Measurements from ENCODE around the gene MUCL3. TPM values are rescaled to one million over a fixed set of nuclear protein-coding genes. Genes with fewer than 3 reads are reported as not detected.
A peak's percentile ranks its signal among the peaks of the same experiment; 100 is the strongest.

Gene MUCL3
- total RNA-seq, 2 experiments from 2014 or later, result not detected

DNA sequence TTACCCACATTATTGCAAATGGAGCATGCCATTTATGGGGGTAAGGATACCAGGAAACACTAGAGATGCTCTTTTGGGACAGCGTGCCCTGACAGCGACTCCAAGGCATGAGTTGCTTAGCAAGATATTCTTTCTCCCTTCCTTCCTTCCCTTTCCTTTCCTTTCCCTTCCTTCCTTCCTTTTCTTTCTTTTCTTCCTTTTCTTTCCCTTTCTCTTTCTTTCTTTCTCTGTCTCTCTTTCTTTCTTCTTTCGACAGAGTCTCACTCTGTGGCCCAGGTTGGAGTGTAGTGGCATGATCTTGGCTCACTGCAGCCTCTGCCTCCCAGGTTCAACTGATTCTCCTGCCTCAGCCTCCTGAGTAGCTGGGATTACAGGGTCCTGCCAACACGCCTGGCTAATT, 3.3 kb downstream of the MUCL3 start:
- intact Hi-C loops (cut with DNase I, micrococcal nuclease), result no loop called here
- H3K4me1 Mint-ChIP-seq, result no peaks in the 10 kb centered on the region
- no peak overlapping the region for H3K27ac Mint-ChIP-seq
- no peak for DNase-seq
- POLR2A ChIA-PET, result no interaction called here
- no peak for ATAC-seq
- CTCF ChIA-PET, result interaction anchor here (0.6 to 0.9 kb wide), 2 partner anchors 29 to 128 kb away, joined by 3 read pairs; no protein-coding TSS in a partner anchor
- H3K9me3 Mint-ChIP-seq (ENCODE audit: low read depth), result no peaks in the 10 kb centered on the region
- H3K4me3 Mint-ChIP-seq, result no peak overlapping the region
- no peaks in the 10 kb centered on the region for H3K36me3 Mint-ChIP-seq (ENCODE audit: low read depth)
- peaks cover 39% of the 10 kb centered on the region for H3K27me3 Mint-ChIP-seq

DNA sequence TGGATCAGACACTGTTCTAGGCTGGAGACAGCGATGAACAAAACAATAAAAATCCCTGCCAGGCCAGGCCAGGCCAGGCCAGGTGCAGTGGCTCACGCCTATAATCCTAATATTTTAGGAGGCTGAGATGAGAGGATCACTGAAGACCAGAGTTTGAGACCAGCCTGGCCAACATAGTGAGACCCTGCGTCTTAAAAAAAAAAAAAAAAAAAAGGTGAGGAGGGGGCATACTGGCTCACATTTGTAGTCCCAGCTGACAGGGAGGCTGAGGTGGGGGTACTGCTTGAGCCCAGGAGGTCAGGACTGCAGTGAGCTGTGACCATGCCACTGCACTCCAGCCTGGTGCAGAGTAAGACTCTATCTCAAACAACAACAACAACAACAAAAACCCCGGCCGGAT, 4.5 kb downstream of the MUCL3 start:
- Mint-ChIP-seq H3K4me1 (no peaks in the 10 kb centered on the region), H3K4me3 (no peak overlapping the region), H3K36me3 (ENCODE audit: low read depth) (no peaks in the 10 kb centered on the region), H3K9me3 (ENCODE audit: low read depth) (no peaks in the 10 kb centered on the region), H3K27ac (no peak overlapping the region), H3K27me3 (peaks cover 48% of the 10 kb centered on the region)
- no peak for ATAC-seq
- POLR2A ChIA-PET, result no interaction called here
- no peak for DNase-seq
- intact Hi-C loops (cut with DNase I, micrococcal nuclease), result no loop called here
- CTCF ChIA-PET, result interaction anchor here (0.9 kb wide), 1 partner anchor 30 kb away, joined by 3 read pairs; no protein-coding TSS in a partner anchor

DNA sequence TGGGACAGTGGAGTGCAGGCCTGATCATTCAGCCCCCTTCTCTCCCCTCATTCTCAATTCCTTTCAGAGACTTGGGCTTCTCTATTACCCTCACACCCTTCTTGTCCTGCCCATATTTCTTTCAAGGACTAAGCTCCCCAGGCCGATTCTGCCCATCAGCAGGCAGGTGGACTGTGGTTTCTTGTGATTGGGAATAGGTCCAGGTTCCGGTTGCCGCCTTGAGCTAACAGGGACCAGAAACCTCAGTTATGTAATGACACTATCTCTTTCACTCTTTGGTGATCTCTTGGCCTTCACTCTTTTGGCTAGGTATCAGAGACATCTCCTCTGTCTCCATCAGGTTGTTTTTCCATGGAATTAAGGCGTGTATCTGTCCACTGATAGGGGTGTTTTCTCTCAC, 6.5 kb downstream of the MUCL3 start:
- intact Hi-C loops (cut with DNase I, micrococcal nuclease), result no loop called here
- Mint-ChIP-seq H3K36me3 (ENCODE audit: low read depth) (no peaks in the 10 kb centered on the region), H3K27me3 (peaks cover 47% of the 10 kb centered on the region), H3K9me3 (ENCODE audit: low read depth) (no peaks in the 10 kb centered on the region), H3K27ac (no peak overlapping the region), H3K4me1 (no peaks in the 10 kb centered on the region), H3K4me3 (no peak overlapping the region)
- no peak for DNase-seq
- POLR2A ChIA-PET, result no interaction called here
- no peak for ATAC-seq
- CTCF ChIA-PET, result interaction anchor here (1.0 to 2.4 kb wide), 2 partner anchors 140 to 143 kb away, joined by 3 to 6 read pairs; no protein-coding TSS in a partner anchor

DNA sequence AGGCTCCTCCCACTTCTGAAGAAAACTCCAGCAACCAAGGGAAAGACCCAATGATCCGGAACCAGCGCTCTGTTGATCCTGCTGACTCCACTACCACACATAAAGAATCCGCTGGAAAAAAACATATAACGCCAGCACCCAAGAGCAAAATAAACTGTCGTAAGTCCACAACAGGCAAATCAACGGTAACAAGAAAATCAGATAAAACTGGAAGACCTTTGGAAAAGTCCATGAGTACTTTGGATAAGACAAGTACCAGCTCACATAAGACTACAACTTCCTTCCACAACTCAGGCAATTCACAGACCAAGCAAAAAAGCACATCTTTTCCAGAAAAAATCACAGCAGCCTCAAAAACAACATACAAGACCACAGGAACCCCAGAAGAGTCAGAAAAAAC, 8.0 kb downstream of the MUCL3 start:
- no peak overlapping the region for H3K27ac Mint-ChIP-seq
- ChIA-PET POLR2A (no interaction called here), CTCF (interaction anchor here (0.7 to 1.5 kb wide), 3 partner anchors 9 to 277 kb away, joined by 3 to 4 read pairs (median 3); partner anchors contain the start of gene MUCL3)
- H3K36me3 Mint-ChIP-seq (ENCODE audit: low read depth), result no peaks in the 10 kb centered on the region
- intact Hi-C loops (cut with DNase I, micrococcal nuclease), result no loop called here
- peaks cover 46% of the 10 kb centered on the region for H3K27me3 Mint-ChIP-seq
- ATAC-seq (no peak), DNase-seq (no peak)
- no peak overlapping the region for H3K4me3 Mint-ChIP-seq
- H3K4me1 Mint-ChIP-seq, result no peaks in the 10 kb centered on the region
- no peaks in the 10 kb centered on the region for H3K9me3 Mint-ChIP-seq (ENCODE audit: low read depth)

DNA sequence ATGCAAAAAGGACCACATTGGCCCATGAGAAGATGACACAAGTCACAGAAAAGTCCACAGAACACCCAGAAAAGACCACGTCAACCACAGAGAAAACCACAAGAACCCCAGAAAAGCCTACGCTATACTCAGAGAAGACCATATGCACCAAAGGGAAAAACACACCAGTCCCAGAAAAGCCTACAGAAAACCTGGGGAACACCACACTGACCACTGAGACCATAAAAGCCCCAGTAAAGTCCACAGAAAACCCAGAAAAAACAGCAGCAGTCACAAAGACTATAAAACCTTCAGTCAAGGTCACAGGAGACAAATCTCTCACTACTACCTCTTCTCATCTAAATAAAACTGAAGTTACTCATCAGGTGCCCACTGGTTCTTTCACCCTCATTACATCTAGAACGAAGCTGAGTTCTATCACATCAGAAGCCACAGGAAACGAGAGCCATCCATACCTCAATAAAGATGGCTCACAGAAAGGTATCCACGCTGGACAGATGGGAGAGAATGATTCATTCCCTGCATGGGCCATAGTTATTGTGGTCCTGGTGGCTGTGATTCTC, 11.2 kb downstream of the MUCL3 start:
- no peaks in the 10 kb centered on the region for H3K9me3 Mint-ChIP-seq (ENCODE audit: low read depth)
- no peak for DNase-seq
- H3K4me1 Mint-ChIP-seq, result peaks cover 9% of the 10 kb centered on the region
- POLR2A ChIA-PET, result no interaction called here
- H3K27me3 Mint-ChIP-seq, result peaks cover 44% of the 10 kb centered on the region
- H3K27ac Mint-ChIP-seq, result no peak overlapping the region
- peak overlapping the region; percentile 3 for H3K4me3 Mint-ChIP-seq
- intact Hi-C loops (cut with DNase I, micrococcal nuclease), result no loop called here
- no peaks in the 10 kb centered on the region for H3K36me3 Mint-ChIP-seq (ENCODE audit: low read depth)
- ATAC-seq, result peak; percentile 23
- CTCF ChIA-PET, result interaction anchor here (0.6 kb wide), 1 partner anchor 469 kb away, joined by 4 read pairs; no protein-coding TSS in a partner anchor

DNA sequence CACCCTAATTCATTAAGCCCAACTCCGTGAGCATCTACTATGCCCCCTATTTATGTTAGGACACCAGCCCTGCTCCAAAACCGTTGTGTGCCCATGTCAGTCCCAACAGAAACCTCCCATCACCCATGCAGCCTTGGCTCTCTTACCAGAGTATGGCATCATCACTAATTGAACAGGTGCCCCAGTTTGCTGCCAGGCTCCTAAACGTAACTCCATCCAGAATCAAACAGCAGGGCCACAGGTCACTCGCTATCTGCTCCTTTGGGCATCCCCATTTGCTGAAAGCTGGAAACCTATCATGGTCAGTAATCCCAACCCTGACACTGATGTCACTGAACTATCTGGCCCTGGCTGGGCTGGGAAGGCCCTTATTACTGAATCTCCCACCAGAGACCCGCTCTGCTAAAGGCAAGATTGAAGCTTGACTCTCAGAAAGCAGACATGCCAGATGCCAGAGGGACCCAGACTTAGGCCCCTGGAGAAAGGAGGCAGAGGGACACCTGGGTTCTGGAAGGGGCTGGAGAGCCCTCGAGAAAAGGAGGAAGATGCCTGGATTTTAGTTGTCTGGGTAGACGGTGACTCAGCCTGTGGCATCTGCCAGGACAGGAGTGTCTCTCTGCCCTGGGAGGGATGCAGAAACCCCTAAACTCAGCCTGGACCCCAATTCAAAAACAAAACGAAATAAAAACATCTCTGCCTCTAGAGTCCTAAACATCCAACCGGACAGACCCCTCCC, 14.0 kb downstream of the MUCL3 start:
- H3K9me3 Mint-ChIP-seq (ENCODE audit: low read depth), result no peaks in the 10 kb centered on the region
- POLR2A ChIA-PET, result interaction anchor here (0.7 to 1.1 kb wide), 2 partner anchors 25 to 427 kb away, joined by 3 to 5 read pairs; no protein-coding TSS in a partner anchor
- peaks cover 9% of the 10 kb centered on the region for H3K4me1 Mint-ChIP-seq
- no peak for DNase-seq
- H3K27ac Mint-ChIP-seq, result peak overlapping the region; percentile 51
- CTCF ChIA-PET, result interaction anchor here (2.7 kb wide), 1 partner anchor 125 kb away, joined by 10 read pairs; no protein-coding TSS in a partner anchor
- no peaks in the 10 kb centered on the region for H3K36me3 Mint-ChIP-seq (ENCODE audit: low read depth)
- H3K27me3 Mint-ChIP-seq, result peaks cover 29% of the 10 kb centered on the region
- H3K4me3 Mint-ChIP-seq, result peak overlapping the region; percentile 67
- intact Hi-C loops (cut with DNase I, micrococcal nuclease), result no loop called here
- no peak for ATAC-seq

DNA sequence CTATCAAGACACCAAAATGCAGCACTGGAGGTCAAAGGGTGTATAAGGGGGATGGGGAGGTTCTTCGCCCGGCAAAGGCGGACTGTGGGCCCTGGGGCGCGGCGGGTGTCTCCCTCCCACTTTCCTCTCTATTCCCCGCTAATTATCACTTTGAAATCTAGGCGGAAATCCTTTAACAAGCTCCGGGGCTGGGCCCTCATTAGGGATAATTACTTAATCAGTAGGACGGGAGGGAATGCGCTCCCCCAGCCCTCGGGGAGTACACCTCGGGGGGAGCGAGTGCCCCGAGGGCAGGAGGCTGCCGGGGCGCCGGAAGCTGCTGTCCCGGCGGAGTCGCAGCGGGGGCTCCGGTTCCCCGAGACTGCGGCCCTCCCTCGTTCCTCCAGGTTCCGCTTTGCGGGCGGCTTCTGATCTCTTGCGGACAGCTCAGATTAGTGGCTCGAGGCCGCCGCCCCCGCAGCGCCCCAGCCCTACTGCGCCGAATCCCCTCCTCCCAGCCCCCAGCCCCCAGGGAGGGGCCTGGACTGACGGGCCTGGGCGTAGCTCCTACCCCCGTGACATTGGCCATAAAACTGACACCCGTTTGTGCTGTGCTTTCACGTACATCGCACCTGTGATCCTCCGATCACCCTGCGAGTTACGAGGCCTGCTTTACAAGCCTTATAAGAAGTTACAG, 14.7 kb downstream of the MUCL3 start:
- Mint-ChIP-seq H3K4me3 (peak overlapping the region; percentile 67), H3K36me3 (ENCODE audit: low read depth) (no peaks in the 10 kb centered on the region), H3K27me3 (peaks cover 22% of the 10 kb centered on the region), H3K4me1 (peaks cover 9% of the 10 kb centered on the region), H3K27ac (peak overlapping the region; percentile 64), H3K9me3 (ENCODE audit: low read depth) (no peaks in the 10 kb centered on the region)
- ATAC-seq, result peak; percentile 90
- peak; percentile 83 for DNase-seq
- ChIA-PET POLR2A (interaction anchor here (0.9 to 1.1 kb wide), 2 partner anchors 25 to 132 kb away, joined by 3 to 5 read pairs; no protein-coding TSS in a partner anchor), CTCF (interaction anchor here (0.6 to 2.7 kb wide), 4 partner anchors 13 to 620 kb away, joined by 3 to 10 read pairs (median 4); partner anchors contain the start of gene TNF)
- intact Hi-C loops (cut with DNase I, micrococcal nuclease), result no loop called here

DNA sequence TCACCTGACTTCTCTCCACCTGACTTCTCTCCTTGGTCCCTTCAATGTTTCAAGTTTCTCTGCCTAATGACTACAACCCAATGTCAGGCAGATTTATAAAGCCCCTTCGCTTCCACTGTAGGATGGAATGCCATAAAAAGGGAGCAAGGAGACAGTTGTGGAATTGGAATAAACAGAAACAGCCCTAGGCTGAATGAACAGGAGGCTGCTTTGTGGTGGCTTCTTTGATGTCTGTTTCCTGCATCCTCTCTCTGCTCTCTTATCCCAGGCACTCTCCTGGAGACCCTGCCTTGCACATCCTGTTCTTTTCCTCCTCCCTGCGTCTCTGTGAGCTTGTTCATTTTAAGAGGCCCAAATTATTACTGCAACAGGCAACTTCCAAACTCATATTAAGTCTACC, 16.9 kb downstream of the MUCL3 start:
- no peak overlapping the region for H3K4me3 Mint-ChIP-seq
- peaks cover 9% of the 10 kb centered on the region for H3K4me1 Mint-ChIP-seq
- DNase-seq, result no peak
- intact Hi-C loops (cut with DNase I, micrococcal nuclease), result no loop called here
- ChIA-PET CTCF (no interaction called here), POLR2A (no interaction called here)
- H3K27me3 Mint-ChIP-seq, result peaks cover 14% of the 10 kb centered on the region
- H3K27ac Mint-ChIP-seq, result no peak overlapping the region
- no peaks in the 10 kb centered on the region for H3K9me3 Mint-ChIP-seq (ENCODE audit: low read depth)
- ATAC-seq, result no peak
- no peaks in the 10 kb centered on the region for H3K36me3 Mint-ChIP-seq (ENCODE audit: low read depth)

DNA sequence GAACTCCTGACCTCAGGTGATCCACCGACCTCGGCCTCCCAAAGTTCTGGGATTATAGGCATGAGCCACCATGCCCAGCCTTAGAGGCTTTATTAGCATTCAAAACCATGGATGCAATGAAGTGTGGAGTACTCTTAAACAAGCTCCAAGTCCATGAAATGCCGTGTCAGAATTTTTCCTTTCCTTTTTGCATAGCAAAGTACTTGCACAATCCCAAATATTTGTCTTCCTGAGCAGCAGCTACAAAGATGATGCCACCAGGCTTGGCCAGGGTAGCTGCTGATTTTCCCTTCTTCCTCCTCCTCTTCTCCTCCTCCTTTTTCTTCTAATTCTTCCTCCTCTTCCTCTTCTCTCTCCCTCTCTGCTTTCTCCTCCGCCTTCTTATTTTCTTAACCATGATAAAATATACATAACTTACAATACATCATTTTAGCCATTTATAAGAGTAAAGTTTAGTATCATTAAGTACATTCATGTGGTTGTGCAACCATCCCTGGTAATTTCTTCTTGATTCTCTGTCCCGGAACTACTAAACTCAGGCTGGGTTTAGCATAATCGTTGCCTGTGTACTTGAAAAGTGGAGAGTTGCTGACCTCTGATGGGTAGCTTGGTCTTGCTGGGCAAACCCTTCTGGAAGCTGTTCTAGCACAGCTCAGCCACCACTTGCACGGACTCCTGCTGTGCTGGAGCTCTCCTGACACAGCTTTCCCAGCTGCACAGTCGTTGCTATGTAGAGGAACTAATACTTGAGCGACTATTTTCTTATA, 20.3 kb downstream of the MUCL3 start:
- intact Hi-C loops (cut with DNase I, micrococcal nuclease), result no loop called here
- Mint-ChIP-seq H3K4me1 (no peaks in the 10 kb centered on the region), H3K36me3 (ENCODE audit: low read depth) (no peaks in the 10 kb centered on the region), H3K9me3 (ENCODE audit: low read depth) (no peaks in the 10 kb centered on the region), H3K4me3 (no peak overlapping the region), H3K27me3 (peaks cover 20% of the 10 kb centered on the region), H3K27ac (no peak overlapping the region)
- ChIA-PET CTCF (interaction anchor here (0.8 kb wide), 1 partner anchor 126 kb away, joined by 4 read pairs; no protein-coding TSS in a partner anchor), POLR2A (no interaction called here)
- DNase-seq, result no peak
- no peak for ATAC-seq

DNA sequence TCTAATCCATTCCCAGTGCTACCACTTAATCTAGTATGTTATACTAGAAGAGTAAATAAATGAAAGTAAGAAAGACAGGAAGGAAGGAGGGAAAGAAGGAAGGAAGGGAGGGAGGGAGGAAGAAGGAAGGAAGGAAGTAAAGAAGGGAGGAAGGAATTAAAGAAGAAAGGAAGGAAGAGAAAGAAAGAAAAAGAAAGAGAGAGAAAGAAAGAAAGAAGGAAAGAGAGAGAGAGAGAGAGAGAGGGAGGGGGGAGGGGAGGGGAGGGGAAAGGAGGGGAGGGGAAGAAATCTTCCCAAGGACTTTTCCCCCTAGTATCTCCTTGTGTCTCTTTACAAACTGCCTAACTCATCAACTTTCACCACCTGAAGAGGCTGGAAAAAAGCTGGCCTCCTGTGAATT, 21.9 kb downstream of the MUCL3 start:
- DNase-seq (no peak), ATAC-seq (no peak)
- Mint-ChIP-seq H3K4me3 (no peak overlapping the region), H3K36me3 (ENCODE audit: low read depth) (no peaks in the 10 kb centered on the region), H3K27ac (no peak overlapping the region), H3K4me1 (no peaks in the 10 kb centered on the region), H3K27me3 (peaks cover 17% of the 10 kb centered on the region), H3K9me3 (ENCODE audit: low read depth) (no peaks in the 10 kb centered on the region)
- ChIA-PET CTCF (no interaction called here), POLR2A (interaction anchor here (0.9 kb wide), 1 partner anchor 117 kb away, joined by 3 read pairs; no protein-coding TSS in a partner anchor)
- intact Hi-C loops (cut with DNase I, micrococcal nuclease), result no loop called here

DNA sequence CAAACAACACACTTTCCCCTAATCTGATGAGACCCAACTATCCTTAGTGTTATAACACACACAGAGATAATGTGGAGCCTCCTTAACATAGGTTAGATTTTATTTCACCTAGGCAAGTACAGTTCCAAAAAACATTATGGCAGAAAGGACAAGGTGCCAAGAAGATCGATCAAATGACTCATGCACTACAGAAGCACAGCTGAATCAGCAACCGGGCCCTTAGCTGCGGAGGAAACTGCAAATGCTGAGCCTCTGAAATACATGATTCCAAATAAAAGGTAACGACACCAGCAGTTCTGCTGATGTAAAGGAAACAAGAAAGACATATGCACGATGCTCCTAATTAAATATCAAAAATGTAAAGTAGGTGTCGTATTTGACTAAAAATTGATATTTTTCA, 22.9 kb downstream of the MUCL3 start:
- Mint-ChIP-seq H3K4me3 (no peak overlapping the region), H3K36me3 (ENCODE audit: low read depth) (no peaks in the 10 kb centered on the region), H3K9me3 (ENCODE audit: low read depth) (no peaks in the 10 kb centered on the region), H3K27me3 (peaks cover 17% of the 10 kb centered on the region), H3K4me1 (no peaks in the 10 kb centered on the region), H3K27ac (no peak overlapping the region)
- ChIA-PET CTCF (no interaction called here), POLR2A (no interaction called here)
- intact Hi-C loops (cut with DNase I, micrococcal nuclease), result loop anchor here in 1 of 2 experiments (2.0 kb wide), 1 partner anchor 35 kb away; no protein-coding TSS in a partner anchor
- no peak for DNase-seq
- ATAC-seq, result no peak

Data from activated CD4-positive, alpha-beta T cell treated with anti-CD3 and anti-CD28 coated beads for 36 hours (primary cell).